Measurements from ENCODE around the gene JUN. TPM values are rescaled to one million over a fixed set of nuclear protein-coding genes. Genes with fewer than 3 reads are reported as not detected.

The JUN gene
- total and polyA plus RNA-seq, 2 of the 4 experiments (the other 2 are of a cell fraction): 46.6 to 89.1 TPM

- Histone ChIP-seq H3K4me1 (ENCODE audit: control insufficient read depth, insufficient read depth, low read length) (peaks cover 16% of the 10 kb centered on the region), H4K5ac (ENCODE audit: low read depth, low read length) (peak overlapping the region; percentile 75), H3K9me1 (ENCODE audit: insufficient read depth, low read length) (peaks cover 7% of the 10 kb centered on the region), H2AK9ac (replicated peaks; ENCODE audit: low read depth, low read length, poor library complexity) (peak overlapping the region; percentile 95), H3K4ac (ENCODE audit: low read depth, low read length) (peak overlapping the region; percentile 99), H4K20me1 (ENCODE audit: insufficient read depth, low read length) (no peaks in the 10 kb centered on the region), H3K79me1 (ENCODE audit: low read depth in 1 of 2, low read length in 2 of 2) (peaks cover 0 to 8% of the 10 kb centered on the region in 2 experiments; a peak in 2 of 4 replicates), H3K14ac (replicated peaks; ENCODE audit: low read depth, low read length) (peak overlapping the region; percentile 98), H2AK5ac (ENCODE audit: low read depth, low read length) (peak overlapping the region; percentile 92), H3K27ac (ENCODE audit: insufficient read depth, low read length) (peak overlapping the region; percentile 84), H3K4me2 (ENCODE audit: low read depth, low read length) (peak overlapping the region; percentile 75), H2BK5ac (ENCODE audit: low read depth, low read length, poor library complexity, severe bottlenecking) (peak overlapping the region; percentile 74), H3K56ac (ENCODE audit: extremely low read depth, insufficient read depth, low read length) (peak overlapping the region; percentile 96), H3K27me3 (ENCODE audit: control insufficient read depth, insufficient read depth, low read length) (no peaks in the 10 kb centered on the region), H4K8ac (ENCODE audit: low read depth in 2 of 2, low read length in 2 of 2) (peak overlapping the region; percentile 94 to 99), H2AFZ (replicated peaks; ENCODE audit: low read length, poor library complexity) (peak overlapping the region; percentile 82), H3K23ac (ENCODE audit: low read depth, low read length) (peak overlapping the region; percentile 96), H2BK15ac (ENCODE audit: low read depth, low read length) (peak overlapping the region; percentile 75), H2BK20ac (ENCODE audit: low read depth, low read length) (peak overlapping the region; percentile 96), H3K18ac (ENCODE audit: low read depth, low read length) (peak overlapping the region; percentile 84), H3K4me3 (ENCODE audit: insufficient read depth, low read depth, low read length) (peak overlapping the region; percentile 49), H2BK120ac (ENCODE audit: low read depth, low read length) (peak overlapping the region; percentile 99), H3K9ac (ENCODE audit: low read depth, low read length) (peak overlapping the region; percentile 70), H3K9me3 (ENCODE audit: control insufficient read depth, insufficient read depth, low read length) (no peaks in the 10 kb centered on the region), H4K91ac (ENCODE audit: insufficient read depth, low read depth, low read length) (peak overlapping the region; percentile 96), H3K36me3 (ENCODE audit: control insufficient read depth, insufficient read depth, low read length) (no peaks in the 10 kb centered on the region)
- WGBS, 2 experiments (ENCODE audit: extremely low coverage in 2 of 2, insufficient read length in 1 of 2): 0% methylated on average over 6 of the region's 36 CpGs; no CpG with 5 or more reads in 1 of the 2 experiments
- in situ Hi-C loops (cut with MboI; ENCODE audit: low sequenced_read_pairs) (loop anchor here (10.0 kb wide), 1 partner anchor 330 kb away; no protein-coding TSS in a partner anchor), intact Hi-C loops (cut with micrococcal nuclease) (loop anchor here (1.0 kb wide), 1 partner anchor 30 kb away; no protein-coding TSS in a partner anchor), dilution Hi-C loops (cut with HindIII; ENCODE audit: low sequenced_read_pairs, unreplicated experiment) (no loop called here)
- peak; percentile 87 for ATAC-seq (ENCODE audit: low read depth)
- TF ChIP-seq FOS (IDR thresholded peaks at IDR 0.05; ENCODE audit: low read depth, low read length) (peak; percentile 50), MXI1 (IDR thresholded peaks at IDR 0.05; ENCODE audit: borderline replicate concordance, low read depth, low read length) (no peak), CHD1 (IDR thresholded peaks at IDR 0.05; ENCODE audit: low read depth, low read length) (no peak), SMC3 (IDR thresholded peaks at IDR 0.05; ENCODE audit: low read depth, low read length) (peak; percentile 4; the same call in 1 of the 2 replicates), USF2 (IDR thresholded peaks at IDR 0.05; ENCODE audit: low read depth, low read length) (no peak; the same call in 1 of the 2 replicates), BHLHE40 (IDR thresholded peaks at IDR 0.05; ENCODE audit: low read depth, low read length) (peak; percentile 80), MAZ (IDR thresholded peaks at IDR 0.05; ENCODE audit: borderline replicate concordance, low read depth, low read length) (peak; percentile 77), RAD21 (IDR thresholded peaks at IDR 0.05; ENCODE audit: low read length) (no peak), RCOR1 (IDR thresholded peaks at IDR 0.05; ENCODE audit: insufficient replicate concordance, low read length) (peak; percentile 55), POLR2A (IDR thresholded peaks at IDR 0.05; ENCODE audit: low read depth, low read length) (no peak; the same call in 1 of the 2 replicates), RFX5 (IDR thresholded peaks at IDR 0.05; ENCODE audit: low read depth, low read length) (no peak)
- CTCF ChIA-PET: interaction anchor here (0.6 kb wide), 1 partner anchor 184 kb away, joined by 3 read pairs; no protein-coding TSS in a partner anchor
- BruUV-seq (replicated peaks): no TSS peak
- POLR2A ChIA-PET (ENCODE audit: unreplicated experiment): no interaction called here
- DNase-seq: peak; percentile 97
Observed at GRCh38 chr1:58815069-58815685, 31.3 kb upstream of the JUN start.

Measured in IMR-90 (cell line).